Measurements from ENCODE around the gene STAT4.
A peak's percentile ranks its signal among the peaks of the same experiment; 100 is the strongest.

STAT4 gene

GRCh38 chr2:190999058-190999457 is 151.7 kb downstream of the STAT4 start:
- Histone ChIP-seq H3K36me3 (ENCODE audit: control insufficient read depth in 1 of 2, insufficient read depth in 2 of 2, low read depth in 1 of 2, low read length in 2 of 2) (peaks cover 48 to 99% of the 10 kb centered on the region in 2 experiments), H2AFZ (ENCODE audit: low read depth, low read length) (no peak overlapping the region), H2BK5ac (ENCODE audit: low read depth, low read length, poor library complexity, severe bottlenecking) (no peak overlapping the region), H3K79me1 (replicated peaks; ENCODE audit: low read length, poor library complexity, severe bottlenecking) (peaks cover 23% of the 10 kb centered on the region), H3K27me3 (ENCODE audit: control insufficient read depth in 1 of 2, insufficient read depth in 1 of 2, low read length in 2 of 2) (no peaks in the 10 kb centered on the region), H2BK120ac (ENCODE audit: low read depth, low read length) (no peak overlapping the region), H3K23ac (ENCODE audit: low read length in 2 of 2) (no peak overlapping the region), H3K4ac (ENCODE audit: low read depth in 1 of 2, low read length in 2 of 2) (no peak overlapping the region), H3K18ac (ENCODE audit: low read depth in 1 of 2, low read length in 2 of 2) (no peak overlapping the region), H3K4me3 (ENCODE audit: insufficient read depth in 1 of 2, low read depth in 1 of 2, low read length in 2 of 2) (no peak overlapping the region), H3K9me3 (ENCODE audit: control insufficient read depth, low read length) (no peaks in the 10 kb centered on the region), H3K27ac (ENCODE audit: low read length, poor library complexity, severe bottlenecking) (no peak overlapping the region), H3K14ac (ENCODE audit: low read length in 2 of 2) (no peak overlapping the region), H2BK15ac (ENCODE audit: low read depth, poor library complexity, severe bottlenecking) (no peak overlapping the region), H2AK5ac (ENCODE audit: low read length, severe bottlenecking) (no peak overlapping the region), H4K91ac (ENCODE audit: low read length) (no peak overlapping the region), H3K4me1 (ENCODE audit: control insufficient read depth, insufficient read depth, low read depth, low read length) (no peaks in the 10 kb centered on the region), H2BK12ac (ENCODE audit: low read length in 2 of 2) (no peak overlapping the region), H4K8ac (ENCODE audit: low read length) (no peak overlapping the region), H3K9ac (ENCODE audit: low read length) (no peak overlapping the region), H3K4me2 (ENCODE audit: low read length, poor library complexity, severe bottlenecking) (no peak overlapping the region)
- DNase-seq = no peak
- WGBS = 96% methylated on average over 7 of the region's 7 CpGs

DNA sequence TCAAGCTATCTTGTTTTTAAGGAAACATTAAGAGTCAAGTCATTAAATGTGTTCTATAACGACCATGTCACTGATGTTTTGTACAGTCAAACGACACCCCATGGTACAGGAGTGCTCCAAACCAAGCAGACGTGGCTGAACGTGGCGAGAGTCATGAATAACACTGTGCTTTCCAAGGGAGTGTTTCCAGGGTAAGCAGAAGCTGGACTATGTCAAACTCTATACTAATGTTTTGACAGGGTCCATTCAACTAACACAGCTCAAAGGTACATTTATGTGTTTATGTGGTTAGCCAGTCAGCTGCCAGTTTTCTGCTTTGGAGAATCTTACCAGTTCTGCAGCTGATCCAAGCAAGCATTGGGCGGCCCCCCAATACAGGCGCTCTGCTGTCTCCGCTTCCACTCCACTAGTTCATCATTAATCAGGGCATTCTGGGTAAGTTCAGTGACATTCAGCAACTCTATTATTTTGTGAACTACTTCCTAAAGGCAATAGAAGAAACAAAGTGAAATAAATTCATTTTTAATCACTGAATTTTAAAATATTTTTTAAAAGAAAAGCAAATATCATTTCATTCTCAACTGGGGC is 153.2 kb downstream of the STAT4 start:
- Histone ChIP-seq H3K4me3 (ENCODE audit: insufficient read depth in 1 of 2, low read depth in 1 of 2, low read length in 2 of 2) (no peak overlapping the region), H3K27me3 (ENCODE audit: control insufficient read depth in 1 of 2, insufficient read depth in 1 of 2, low read length in 2 of 2) (no peaks in the 10 kb centered on the region), H3K4me1 (ENCODE audit: control insufficient read depth, insufficient read depth, low read depth, low read length) (no peaks in the 10 kb centered on the region), H2BK15ac (ENCODE audit: low read depth, poor library complexity, severe bottlenecking) (no peak overlapping the region), H3K9ac (ENCODE audit: low read length) (no peak overlapping the region), H2BK120ac (ENCODE audit: low read depth, low read length) (no peak overlapping the region), H3K79me1 (replicated peaks; ENCODE audit: low read length, poor library complexity, severe bottlenecking) (peaks cover 22% of the 10 kb centered on the region), H2BK12ac (ENCODE audit: low read length in 2 of 2) (no peak overlapping the region), H3K36me3 (ENCODE audit: control insufficient read depth in 1 of 2, insufficient read depth in 2 of 2, low read depth in 1 of 2, low read length in 2 of 2) (peaks cover 48 to 99% of the 10 kb centered on the region in 2 experiments), H3K14ac (ENCODE audit: low read length in 2 of 2) (no peak overlapping the region), H2BK5ac (ENCODE audit: low read depth, low read length, poor library complexity, severe bottlenecking) (no peak overlapping the region), H2AK5ac (ENCODE audit: low read length, severe bottlenecking) (no peak overlapping the region), H3K18ac (ENCODE audit: low read depth in 1 of 2, low read length in 2 of 2) (no peak overlapping the region), H4K91ac (ENCODE audit: low read length) (no peak overlapping the region), H2AFZ (ENCODE audit: low read depth, low read length) (no peak overlapping the region), H3K9me3 (ENCODE audit: control insufficient read depth, low read length) (no peaks in the 10 kb centered on the region), H3K23ac (ENCODE audit: low read length in 2 of 2) (no peak overlapping the region), H4K8ac (ENCODE audit: low read length) (no peak overlapping the region), H3K4ac (ENCODE audit: low read depth in 1 of 2, low read length in 2 of 2) (no peak overlapping the region), H3K27ac (ENCODE audit: low read length, poor library complexity, severe bottlenecking) (no peak overlapping the region), H3K4me2 (ENCODE audit: low read length, poor library complexity, severe bottlenecking) (no peak overlapping the region)
- WGBS = 59% methylated on average over 6 of the region's 8 CpGs
- peak; percentile 21 for DNase-seq

GRCh38 chr2:190996947-190997346 is 153.8 kb downstream of the STAT4 start:
- Histone ChIP-seq H3K14ac (ENCODE audit: low read length in 2 of 2) (no peak overlapping the region), H4K91ac (ENCODE audit: low read length) (no peak overlapping the region), H2BK12ac (ENCODE audit: low read length in 2 of 2) (no peak overlapping the region), H3K27me3 (ENCODE audit: control insufficient read depth in 1 of 2, insufficient read depth in 1 of 2, low read length in 2 of 2) (no peaks in the 10 kb centered on the region), H3K79me1 (replicated peaks; ENCODE audit: low read length, poor library complexity, severe bottlenecking) (peaks cover 25% of the 10 kb centered on the region), H2BK5ac (ENCODE audit: low read depth, low read length, poor library complexity, severe bottlenecking) (no peak overlapping the region), H3K4ac (ENCODE audit: low read depth in 1 of 2, low read length in 2 of 2) (no peak overlapping the region), H3K4me2 (ENCODE audit: low read length, poor library complexity, severe bottlenecking) (no peak overlapping the region), H3K4me3 (ENCODE audit: insufficient read depth in 1 of 2, low read depth in 1 of 2, low read length in 2 of 2) (no peak overlapping the region), H3K27ac (ENCODE audit: low read length, poor library complexity, severe bottlenecking) (no peak overlapping the region), H2BK120ac (ENCODE audit: low read depth, low read length) (no peak overlapping the region), H3K18ac (ENCODE audit: low read depth in 1 of 2, low read length in 2 of 2) (no peak overlapping the region), H2AK5ac (ENCODE audit: low read length, severe bottlenecking) (no peak overlapping the region), H3K23ac (ENCODE audit: low read length in 2 of 2) (no peak overlapping the region), H3K9ac (ENCODE audit: low read length) (no peak overlapping the region), H3K4me1 (ENCODE audit: control insufficient read depth, insufficient read depth, low read depth, low read length) (no peaks in the 10 kb centered on the region), H2AFZ (ENCODE audit: low read depth, low read length) (no peak overlapping the region), H4K8ac (ENCODE audit: low read length) (no peak overlapping the region), H3K36me3 (ENCODE audit: control insufficient read depth in 1 of 2, insufficient read depth in 2 of 2, low read depth in 1 of 2, low read length in 2 of 2) (peaks cover 49 to 99% of the 10 kb centered on the region in 2 experiments), H2BK15ac (ENCODE audit: low read depth, poor library complexity, severe bottlenecking) (no peak overlapping the region), H3K9me3 (ENCODE audit: control insufficient read depth, low read length) (no peaks in the 10 kb centered on the region)
- 82% methylated on average over 5 of the region's 5 CpGs for WGBS
- DNase-seq = no peak

- H2BK15ac ChIP-seq (ENCODE audit: low read depth, poor library complexity, severe bottlenecking) = no peak overlapping the region
- H2BK12ac ChIP-seq (ENCODE audit: low read length in 2 of 2) = no peak overlapping the region
- no peak overlapping the region for H3K23ac ChIP-seq (ENCODE audit: low read length in 2 of 2)
- no peak overlapping the region for H3K18ac ChIP-seq (ENCODE audit: low read depth in 1 of 2, low read length in 2 of 2)
- no peak overlapping the region for H3K4ac ChIP-seq (ENCODE audit: low read depth in 1 of 2, low read length in 2 of 2)
- H3K36me3 ChIP-seq (ENCODE audit: control insufficient read depth in 1 of 2, insufficient read depth in 2 of 2, low read depth in 1 of 2, low read length in 2 of 2) = peaks cover 49 to 99% of the 10 kb centered on the region in 2 experiments
- H3K9me3 ChIP-seq (ENCODE audit: control insufficient read depth, low read length) = no peaks in the 10 kb centered on the region
- H3K27me3 ChIP-seq (ENCODE audit: control insufficient read depth in 1 of 2, insufficient read depth in 1 of 2, low read length in 2 of 2) = no peaks in the 10 kb centered on the region
- no peak overlapping the region for H3K14ac ChIP-seq (ENCODE audit: low read length in 2 of 2)
- H3K9ac ChIP-seq (ENCODE audit: low read length) = no peak overlapping the region
- no peak overlapping the region for H3K27ac ChIP-seq (ENCODE audit: low read length, poor library complexity, severe bottlenecking)
- no peak overlapping the region for H4K8ac ChIP-seq (ENCODE audit: low read length)
- H2BK120ac ChIP-seq (ENCODE audit: low read depth, low read length) = no peak overlapping the region
- 88% methylated on average over 5 of the region's 5 CpGs for WGBS
- no peak overlapping the region for H2BK5ac ChIP-seq (ENCODE audit: low read depth, low read length, poor library complexity, severe bottlenecking)
- DNase-seq = peak; percentile 62
- H2AFZ ChIP-seq (ENCODE audit: low read depth, low read length) = no peak overlapping the region
- H3K79me1 ChIP-seq (replicated peaks; ENCODE audit: low read length, poor library complexity, severe bottlenecking) = peaks cover 25% of the 10 kb centered on the region
- H3K4me2 ChIP-seq (ENCODE audit: low read length, poor library complexity, severe bottlenecking) = no peak overlapping the region
- H2AK5ac ChIP-seq (ENCODE audit: low read length, severe bottlenecking) = no peak overlapping the region
- H3K4me1 ChIP-seq (ENCODE audit: control insufficient read depth, insufficient read depth, low read depth, low read length) = no peaks in the 10 kb centered on the region
- H3K4me3 ChIP-seq (ENCODE audit: insufficient read depth in 1 of 2, low read depth in 1 of 2, low read length in 2 of 2) = no peak overlapping the region
- no peak overlapping the region for H4K91ac ChIP-seq (ENCODE audit: low read length)
Measured at GRCh38 chr2:190996338-190996946, 154.4 kb downstream of the STAT4 start.

Measured in mesenchymal stem cell (in vitro differentiated cells and primary cell).